ENCODE measurements around the gene FAM53A.
A peak's percentile ranks its signal among the peaks of the same experiment; 100 is the strongest.
"Not testable (repeated sequence)": the region's sequence is repeated elsewhere in the genome, so short reads cannot be mapped to it uniquely, and the experiment has no call there.

The FAM53A gene

DNA sequence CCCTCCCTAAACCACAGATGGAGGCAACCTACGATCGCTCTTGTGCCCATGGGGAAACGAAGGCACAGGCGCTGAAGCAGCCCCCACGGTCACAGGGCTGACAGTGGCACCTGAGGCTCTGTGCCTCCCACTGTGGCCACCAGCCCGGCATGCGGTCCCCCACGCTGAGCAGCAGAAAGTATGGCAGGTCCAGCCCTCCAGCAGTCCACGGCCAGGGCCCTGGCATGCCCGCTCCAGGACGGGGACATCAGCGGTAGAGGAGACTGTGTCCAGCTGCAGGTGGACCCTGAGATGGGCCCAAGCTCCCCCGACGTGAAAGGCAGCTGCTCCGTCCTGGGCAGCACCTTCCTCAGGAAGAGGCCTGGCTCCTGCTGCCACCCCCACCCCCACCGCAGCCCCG is 61.2 kb downstream of the FAM53A start:
- no peak for DNase-seq

DNA sequence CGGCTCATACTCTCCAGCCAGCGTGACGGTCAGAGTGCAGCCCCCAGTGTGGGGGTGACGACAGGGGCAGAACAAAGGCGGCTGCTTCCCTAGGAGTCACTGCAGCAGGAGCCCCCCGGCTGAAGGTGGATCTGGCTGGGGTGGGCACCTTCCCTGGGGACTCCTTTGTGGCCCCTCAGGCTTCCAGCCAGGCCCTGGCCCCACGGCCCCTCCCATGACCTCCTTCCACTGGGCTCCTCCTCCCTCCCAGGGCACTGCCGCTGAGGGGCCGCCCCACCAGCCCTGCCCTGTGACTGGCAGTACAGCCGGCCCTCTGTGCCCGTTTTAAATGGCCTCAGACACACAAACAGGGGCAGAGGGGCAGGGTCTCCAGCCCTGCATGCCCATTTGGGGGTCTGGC is 61.9 kb downstream of the FAM53A start:
- DNase-seq, result no peak

DNA sequence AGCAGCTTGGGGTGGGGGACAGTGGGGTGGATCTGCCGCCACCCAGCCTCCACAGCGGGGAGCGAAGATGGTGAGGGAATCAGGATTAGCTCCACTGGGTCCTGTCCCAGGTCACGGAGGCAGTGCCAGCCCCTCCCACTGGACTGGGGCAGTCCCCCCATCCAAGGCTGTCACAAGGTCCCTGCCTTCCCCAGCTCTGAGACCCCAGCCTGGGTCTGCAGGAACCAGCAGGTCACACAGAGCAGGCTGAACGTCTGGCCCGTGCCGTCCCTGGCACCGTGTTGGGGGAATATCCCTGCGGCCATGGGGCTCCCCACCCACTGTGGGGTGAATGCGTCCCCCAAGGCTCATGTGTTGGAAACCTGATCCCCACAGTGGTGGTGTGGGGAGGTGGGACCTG is 62.6 kb downstream of the FAM53A start:
- no peak for DNase-seq

DNA sequence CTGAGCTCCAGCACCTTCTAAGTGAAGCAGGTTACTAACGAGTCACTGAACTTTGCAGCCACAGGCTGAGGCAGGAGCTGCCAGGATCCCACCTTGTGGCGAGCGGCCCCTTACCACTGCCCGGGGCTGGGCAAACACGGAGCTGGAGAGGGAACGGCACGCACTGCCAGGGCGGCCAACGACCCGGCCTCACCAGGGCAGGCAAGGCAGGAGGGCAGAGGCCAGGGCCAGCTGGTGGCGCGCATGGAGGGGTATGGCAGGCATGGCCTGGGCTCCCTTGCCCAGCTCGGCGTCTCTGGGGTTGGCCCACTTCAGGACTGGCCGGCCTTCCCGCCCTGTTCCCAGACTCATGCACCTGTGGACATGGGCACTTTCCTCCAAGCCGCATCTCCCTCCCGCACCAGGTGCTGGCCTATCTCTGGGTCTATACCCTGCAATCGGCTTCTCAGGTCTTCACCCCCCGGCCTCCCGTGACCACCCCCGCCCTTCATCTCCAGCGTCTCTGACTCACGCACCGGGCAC is 64.9 kb downstream of the FAM53A start:
- DNase-seq, result no peak

DNA sequence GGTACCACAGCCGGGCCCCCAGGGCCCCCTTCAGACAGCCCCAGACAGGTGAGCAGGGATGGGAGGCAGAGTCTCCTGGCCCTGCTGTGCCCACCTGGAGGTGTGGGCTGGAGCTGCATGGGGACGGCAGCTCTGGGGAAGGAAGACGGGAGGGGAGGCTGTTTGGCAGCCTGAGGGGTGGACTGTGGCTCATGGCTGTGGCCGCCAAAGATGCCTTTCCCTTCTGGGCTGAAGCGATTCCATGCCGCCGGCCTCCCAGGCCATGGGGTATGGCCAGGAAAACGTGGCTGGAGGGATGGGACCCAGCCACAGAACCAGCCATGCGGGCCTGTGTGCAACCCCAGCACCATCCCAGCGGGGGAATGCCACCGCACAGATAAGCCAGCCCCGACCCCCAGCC is 65.7 kb downstream of the FAM53A start:
- no peak for DNase-seq

DNA sequence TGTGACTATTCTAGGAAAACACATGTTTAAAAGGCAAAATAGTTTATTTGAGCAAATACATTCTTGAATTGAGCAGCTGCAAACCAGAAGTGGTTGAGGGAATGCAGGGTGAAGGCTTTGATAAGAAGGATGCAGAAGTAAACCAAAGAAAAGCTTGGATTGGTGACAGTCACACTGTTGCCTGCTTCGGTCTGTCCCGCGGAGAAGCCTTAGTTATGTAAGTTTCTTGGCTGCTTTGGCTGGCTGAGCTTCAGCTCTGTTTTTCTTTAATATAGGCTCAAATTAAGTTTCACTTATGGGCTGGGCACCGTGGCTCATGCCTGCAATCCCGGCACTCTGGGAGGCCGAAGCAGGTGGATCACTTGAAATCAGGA is 67.6 kb downstream of the FAM53A start:
- no peak for DNase-seq

DNA sequence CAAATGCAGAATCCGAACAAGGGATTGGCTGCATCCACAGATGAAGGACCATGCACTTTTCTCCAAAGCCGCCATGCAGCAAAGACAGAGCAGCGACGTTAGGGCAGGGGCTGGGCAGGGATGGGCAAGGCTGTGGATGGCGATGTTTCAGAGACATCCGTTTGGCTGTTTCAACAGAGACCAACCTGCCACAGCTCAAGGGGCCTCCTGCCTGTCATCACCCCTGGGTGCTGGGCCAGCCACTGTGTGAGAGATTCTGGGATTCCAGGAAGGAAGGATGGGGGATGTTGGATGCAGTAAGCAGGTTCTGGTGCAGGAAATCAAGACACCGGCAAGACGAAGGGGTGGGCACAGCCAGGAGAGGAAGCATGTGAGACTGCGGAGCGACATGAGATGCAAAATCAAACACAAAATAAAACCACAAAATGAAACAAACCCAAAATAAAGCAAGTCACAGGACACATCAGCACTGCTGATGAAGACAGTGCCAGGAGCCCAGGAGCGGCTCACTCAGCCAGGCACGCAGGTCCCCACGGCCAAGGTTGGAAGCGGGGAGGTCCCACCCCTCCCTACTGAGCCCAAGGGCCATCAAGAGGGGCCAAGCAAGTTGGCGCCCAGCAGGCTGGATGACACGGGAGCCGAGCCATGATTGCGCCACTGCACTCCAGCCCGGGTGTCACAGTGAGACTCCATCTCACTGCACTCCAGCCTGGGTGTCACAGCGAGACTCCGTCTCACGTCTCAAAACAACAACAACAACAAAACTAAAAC is 68.1 kb downstream of the FAM53A start:
- no peak for DNase-seq

DNA sequence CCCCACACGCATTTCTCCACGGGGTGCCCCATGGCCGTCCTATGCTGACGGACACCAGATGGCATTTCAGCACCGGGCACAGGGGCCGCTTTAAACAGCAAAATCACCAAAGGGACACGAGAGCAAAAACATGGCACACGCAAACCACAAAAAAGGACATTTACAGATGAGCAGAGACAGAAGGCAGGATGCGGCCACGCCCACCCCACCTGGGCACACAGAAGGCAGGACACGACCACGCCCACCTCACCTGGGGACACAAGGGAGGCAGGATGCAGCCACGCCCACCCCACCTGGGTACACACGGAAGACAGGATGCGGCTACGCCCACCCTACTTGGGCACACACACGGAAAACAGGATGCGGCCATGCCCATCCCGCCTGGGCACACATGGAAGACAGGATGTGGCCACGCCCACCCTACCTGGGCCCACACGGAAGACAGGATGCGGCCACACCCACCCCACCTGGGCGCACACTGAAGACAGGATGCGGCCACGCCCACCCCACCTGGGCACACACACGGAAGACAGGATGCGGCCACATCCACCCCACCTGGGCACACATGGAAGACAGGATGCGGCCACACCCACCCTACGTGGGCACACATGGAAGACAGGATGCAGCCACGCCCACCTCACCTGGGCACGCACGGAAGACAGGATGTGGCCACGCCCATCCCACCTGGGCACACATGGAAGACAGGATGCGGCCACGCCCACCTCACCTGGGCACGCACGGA is 69.1 kb downstream of the FAM53A start:
- DNase-seq, result no peak

DNA sequence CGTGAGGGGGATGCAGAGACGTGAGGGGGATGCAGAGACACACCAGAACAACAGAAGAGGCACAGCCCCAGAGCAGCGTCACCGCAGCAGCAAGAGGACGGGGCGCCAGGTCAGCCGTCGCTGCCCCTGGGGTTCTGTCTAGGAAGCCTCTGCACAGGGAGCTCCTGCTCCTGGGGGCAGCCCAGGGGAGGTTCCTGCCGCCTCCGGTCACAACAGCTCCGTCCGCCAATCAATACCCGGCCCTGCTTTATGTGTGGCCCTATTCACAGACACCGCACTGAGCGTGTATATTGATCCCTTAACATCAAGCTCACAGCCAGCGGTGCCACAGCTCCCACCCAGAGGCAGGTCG is 69.6 kb downstream of the FAM53A start:
- no peak for DNase-seq

DNA sequence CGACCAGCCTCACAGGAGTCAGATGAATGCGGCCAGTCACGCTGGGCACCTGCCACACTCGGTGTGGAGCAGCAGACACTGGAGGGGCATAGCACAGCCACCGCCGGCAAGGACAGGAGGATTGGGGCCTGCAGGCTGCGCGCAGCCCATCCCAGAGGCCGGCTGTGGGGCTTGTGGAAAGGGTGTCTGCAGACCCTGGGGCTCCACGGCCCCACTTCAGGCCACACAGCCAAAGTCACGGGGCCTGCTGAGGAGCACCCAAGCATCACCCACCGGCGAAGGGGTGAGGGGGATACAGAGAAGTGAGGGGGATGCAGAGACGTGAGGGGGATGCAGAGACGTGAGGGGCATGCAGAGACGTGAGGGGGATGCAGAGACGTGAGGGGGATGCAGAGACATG is 70.1 kb downstream of the FAM53A start:
- DNase-seq, result no peak

DNA sequence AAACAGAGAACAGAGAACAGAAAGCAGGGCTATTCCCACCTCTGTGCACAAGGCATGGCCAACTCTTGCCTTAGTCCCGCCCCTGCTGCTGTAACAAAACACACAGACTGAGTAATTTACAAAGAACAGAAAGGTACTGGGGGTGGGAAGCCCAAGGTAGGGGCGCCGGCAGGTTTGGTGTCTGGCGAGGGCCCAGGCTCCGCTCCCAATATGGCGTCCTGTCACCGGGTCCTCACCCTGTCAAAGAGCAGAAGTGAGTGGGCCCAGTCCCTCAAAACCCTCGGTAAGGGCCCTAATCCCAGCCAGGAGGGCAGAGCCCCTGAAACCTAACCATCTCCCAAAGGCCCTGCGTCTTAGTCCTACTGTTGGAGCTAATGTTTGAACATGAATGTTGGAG is 71.0 kb downstream of the FAM53A start:
- no peak for DNase-seq

DNA sequence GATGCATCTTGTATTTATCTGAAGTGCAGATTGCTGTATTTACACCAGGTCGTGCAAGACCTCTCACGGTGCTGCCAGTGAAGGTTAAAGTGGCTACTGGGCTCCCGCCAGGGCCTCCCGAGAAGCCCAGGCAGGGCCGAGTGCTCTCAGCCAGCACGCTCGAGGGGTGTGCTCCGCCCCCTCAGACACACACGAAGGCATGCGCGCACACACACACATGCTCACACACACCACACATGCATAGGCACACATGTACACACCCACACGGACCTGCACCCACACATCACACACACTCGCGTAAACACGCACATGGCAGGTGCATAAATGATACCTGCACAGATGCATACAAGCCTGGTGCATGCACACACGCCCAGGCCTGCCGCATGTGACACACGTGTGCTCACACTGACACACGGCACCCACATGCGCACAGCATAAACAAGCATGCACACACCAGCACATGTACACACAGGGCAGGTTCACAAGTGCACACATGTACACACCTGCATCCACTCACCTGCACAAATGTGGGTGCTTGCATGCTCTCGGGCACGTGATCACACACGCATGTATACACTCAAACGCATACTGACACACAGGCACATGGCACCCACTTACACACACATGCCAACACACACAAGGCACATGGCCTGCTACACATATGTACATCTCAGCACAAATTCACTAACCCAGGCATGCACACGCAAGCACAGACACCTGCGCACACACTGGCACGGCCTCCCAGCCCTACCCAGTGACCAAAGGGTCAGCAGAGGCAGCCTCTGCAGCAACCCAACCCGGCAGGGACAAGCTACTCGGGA is 71.6 kb downstream of the FAM53A start:
- no peak for DNase-seq

DNA sequence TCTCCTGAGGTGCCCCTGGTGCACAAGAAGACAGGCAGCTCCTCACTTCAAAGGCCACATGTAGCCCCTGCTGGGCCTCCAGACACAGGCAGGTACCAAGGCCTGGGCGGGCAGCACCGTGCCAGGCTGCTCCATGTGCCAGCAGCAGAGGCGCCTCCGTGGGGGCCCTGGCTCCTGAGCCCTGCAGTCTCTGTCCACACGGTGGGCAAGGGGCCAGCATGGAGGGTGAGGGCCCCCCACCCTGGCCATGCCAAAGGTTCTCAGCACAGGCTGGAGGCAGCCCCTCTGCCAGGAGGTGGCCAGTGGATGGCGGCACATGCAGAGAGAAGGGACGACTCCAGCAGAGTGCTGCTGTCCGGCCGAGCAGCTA is 72.6 kb downstream of the FAM53A start:
- DNase-seq, result no peak

DNA sequence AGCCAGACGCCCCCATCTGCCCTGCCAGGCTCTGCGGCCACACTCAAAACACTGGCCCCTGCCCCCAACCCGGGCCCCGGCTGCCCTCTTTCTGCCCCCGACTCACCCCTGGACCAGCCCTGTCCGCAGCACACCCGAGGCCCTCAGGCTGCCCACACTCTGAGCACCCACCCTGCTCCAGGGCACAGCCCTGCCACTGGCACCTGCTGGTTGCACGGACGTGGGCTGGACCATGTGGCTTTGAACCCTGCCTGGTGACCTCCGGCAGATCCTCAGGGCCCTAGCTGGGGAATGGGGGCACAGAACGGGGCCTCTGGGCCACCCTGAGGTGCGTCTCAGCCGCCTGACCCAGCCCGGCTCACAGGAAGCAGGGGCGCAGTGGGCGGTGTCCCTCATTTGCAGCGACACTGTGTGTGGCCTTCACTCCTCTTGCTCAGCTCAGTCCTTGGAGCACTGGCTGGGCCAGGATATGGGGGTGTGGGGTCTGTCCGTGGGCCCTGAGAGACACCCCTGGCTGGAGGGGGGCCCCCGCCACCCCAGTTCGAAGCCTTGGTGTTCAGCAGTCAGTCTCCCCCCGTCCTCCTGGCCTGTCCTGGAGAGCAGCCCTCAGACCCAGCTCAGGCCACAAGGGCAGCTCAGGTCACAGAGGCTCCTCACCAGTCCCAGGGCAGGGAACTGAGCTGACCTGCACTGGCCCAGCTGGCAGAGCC is 73.2 kb downstream of the FAM53A start:
- DNase-seq, result no peak

DNA sequence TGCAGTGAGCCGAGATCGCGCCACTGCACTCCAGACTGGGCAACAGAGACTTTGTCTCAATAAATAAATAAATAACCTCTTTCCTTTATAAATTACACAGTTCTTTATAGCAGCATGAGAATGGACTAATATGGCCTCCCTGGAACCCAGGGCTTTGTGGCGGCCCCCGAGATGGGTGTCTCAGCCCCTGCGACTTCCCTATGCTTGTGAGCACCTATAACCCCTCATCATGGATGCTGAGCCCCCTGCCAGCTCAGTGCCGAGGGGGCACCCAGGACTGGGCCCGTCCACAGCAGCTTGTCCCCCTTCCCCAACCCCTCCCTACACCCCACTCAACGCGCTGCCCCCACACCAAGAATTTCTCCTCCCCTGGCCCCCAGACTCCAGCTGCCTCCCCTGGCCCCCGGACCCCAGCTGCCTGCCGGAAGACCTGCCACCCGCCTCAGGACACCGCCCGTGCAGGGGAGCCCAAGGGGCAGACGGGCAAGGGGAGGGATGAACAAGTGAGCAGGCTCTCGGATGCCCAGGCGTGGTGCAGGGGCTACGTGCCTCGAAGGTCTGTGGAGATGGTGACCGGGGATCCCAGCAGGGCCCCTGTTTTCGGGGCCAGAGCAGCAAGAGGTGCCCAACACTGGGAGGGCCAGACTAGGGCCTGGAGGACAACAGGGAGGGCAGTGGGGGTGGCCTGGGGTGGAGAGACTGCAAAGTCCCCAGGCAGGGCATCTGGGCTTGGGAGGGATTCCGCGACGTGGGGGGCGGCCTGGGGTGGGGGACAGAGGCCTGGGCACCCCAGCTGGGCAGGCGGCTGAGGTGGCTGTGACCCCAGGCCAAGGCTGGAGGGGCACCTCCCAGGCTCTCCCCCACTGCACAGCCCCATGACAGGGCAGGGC is 74.0 kb downstream of the FAM53A start:
- DNase-seq, result no peak

DNA sequence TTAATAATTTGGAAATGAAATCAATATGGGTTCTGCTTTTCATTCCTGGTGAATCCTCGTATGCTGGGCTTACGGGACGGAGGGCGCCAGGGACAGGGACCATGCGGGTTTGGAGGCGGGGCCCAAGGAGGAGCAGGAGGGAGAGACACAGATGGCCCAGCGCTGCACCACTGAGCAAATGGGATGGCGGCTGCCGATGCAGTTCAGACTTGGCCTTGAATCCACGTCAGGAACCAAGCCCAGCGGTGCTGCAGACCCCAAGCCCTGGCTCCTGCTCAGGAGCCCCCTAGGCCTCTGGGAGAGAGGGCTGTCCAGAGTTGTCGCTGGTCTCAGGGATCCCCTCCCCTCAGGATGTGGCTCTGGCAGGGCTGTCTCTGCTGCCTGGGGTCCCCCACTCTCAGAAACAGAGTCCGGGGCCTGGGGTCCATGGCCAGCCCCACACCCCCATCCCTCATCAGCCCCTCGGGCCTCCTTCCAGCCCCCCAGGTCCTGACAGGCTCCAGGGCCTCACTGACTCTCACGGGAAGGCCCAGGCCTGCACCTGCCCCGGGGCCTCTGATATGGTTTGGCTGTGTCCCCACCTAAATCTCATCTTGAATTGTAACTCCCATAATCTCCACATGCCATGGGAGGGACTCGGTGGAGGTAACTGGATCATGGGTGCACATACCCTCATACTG is 75.2 kb downstream of the FAM53A start:
- peak; percentile 34 for DNase-seq

DNA sequence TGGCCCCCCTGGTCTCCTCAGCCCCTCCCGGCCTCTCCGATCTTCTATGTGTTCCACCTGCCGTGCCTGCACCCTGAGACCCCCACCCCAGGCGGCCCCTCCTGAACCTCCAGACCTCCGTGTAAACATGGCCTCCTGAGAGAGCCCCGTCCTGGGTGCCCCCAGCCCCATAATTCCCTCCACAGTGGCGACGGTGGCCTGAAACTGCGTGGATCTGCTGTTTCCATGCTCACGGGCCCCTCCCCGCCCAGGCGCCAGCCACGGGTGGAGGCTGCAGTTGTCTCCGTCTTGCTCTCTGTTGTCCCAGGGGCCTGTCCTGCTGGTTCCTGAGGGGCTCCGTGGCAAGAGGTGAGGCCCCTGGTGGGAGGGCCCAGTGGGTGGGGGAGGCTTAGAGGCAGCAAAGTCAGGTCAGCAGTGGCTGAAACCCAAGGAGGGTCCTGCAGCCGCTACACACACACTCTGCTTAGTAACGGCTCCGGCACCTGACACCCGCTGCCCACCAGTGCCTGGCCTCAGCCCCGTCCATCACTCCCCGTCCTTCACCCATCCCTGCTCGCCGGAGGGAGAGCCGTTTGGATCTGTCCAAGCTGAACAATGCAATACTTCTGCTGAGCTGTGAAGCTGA is 75.8 kb downstream of the FAM53A start:
- no peak for DNase-seq

DNA sequence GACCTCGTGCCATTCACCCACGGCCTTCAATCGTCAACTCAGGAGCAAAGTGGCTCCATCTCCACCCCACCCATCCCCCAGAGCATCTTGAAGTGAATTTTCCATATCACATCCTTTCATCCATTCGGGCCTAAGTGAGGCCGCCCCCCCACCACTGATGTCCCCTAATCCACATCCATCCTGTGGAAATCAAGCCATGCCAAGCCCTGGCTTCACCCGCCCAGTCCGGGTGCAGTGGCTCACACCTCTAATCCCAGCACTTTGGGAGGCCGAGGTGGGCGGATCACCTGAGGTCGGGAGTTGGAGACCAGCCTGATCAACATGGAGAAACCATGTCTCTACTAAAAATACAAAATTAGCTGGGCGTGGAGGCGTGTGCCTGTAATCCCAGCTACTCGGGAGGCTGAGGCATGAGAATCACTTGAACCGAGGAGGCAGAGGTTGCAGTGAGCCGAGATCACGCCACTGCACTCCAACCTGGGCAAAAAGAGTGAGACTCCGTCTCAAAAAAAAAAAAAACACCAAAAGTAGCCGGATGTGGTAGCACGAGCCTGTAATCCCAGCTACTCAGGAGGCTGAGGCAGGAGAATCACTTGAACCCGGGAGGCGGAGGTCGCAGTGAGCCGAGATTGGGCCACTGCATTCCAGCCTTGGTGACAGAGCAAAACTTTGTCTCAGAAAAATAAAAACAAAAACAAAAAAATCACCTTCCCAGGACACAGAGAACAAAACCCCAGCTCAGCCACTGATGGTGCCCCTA is 76.5 kb downstream of the FAM53A start:
- not testable (repeated sequence) for DNase-seq

DNA sequence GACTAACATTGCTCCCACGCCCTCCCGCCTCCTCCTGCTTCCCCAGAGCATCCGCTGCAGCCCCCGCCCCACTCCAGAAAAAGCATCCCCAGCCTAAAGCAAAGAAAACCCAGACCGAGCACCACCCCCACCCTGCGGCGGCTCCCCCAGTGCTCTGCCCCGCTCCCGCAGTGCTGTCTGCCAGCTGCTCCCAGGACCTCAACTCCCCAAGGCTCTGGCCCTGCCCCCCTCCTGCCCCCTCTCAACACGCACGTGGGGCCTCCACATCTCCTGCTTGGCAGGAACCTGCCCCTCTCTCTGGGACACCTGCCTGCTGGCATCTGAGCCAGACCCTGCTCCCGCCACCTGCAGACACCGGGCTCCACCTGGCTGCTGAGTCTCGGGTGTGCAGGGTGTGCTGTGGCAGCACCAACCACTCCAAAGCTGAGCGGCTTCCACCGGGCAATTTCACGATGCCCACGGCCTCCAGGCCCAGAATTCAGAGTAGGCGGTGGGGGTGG is 79.4 kb downstream of the FAM53A start:
- no peak for DNase-seq
